ENCODE results near the gene PACS1. TPM values are rescaled to one million over a fixed set of nuclear protein-coding genes. Genes with fewer than 3 reads are reported as not detected.

The PACS1 gene
- total RNA-seq, 2 experiments from 2014 or later: 76.3 to 78.3 TPM

DNA sequence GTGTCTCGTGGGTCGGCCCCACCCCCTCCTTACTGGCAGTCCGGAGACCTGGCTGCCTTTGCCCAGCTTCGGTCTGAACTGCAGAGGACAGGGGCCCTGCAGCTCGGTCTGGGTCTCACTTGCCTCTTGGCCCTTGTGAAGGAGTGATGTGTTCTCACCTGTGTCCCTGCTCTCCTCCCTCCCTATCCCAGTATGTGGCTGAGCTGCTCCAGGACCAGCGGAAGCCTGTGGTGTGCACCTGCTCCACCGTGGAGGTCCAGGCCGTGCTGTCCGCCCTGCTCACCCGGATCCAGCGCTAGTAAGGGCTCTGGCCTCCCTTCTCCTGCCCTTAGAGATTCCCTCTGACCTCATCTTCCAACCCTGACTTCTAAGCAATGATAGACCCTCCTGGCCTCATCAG, 162.7 kb downstream of the PACS1 start:
- TF ChIP-seq, protein P1, sequence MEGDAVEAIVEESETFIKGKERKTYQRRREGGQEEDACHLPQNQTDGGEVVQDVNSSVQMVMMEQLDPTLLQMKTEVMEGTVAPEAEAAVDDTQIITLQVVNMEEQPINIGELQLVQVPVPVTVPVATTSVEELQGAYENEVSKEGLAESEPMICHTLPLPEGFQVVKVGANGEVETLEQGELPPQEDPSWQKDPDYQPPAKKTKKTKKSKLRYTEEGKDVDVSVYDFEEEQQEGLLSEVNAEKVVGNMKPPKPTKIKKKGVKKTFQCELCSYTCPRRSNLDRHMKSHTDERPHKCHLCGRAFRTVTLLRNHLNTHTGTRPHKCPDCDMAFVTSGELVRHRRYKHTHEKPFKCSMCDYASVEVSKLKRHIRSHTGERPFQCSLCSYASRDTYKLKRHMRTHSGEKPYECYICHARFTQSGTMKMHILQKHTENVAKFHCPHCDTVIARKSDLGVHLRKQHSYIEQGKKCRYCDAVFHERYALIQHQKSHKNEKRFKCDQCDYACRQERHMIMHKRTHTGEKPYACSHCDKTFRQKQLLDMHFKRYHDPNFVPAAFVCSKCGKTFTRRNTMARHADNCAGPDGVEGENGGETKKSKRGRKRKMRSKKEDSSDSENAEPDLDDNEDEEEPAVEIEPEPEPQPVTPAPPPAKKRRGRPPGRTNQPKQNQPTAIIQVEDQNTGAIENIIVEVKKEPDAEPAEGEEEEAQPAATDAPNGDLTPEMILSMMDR (IDR thresholded peaks at IDR 0.05): no peak
- H3K4me3 Mint-ChIP-seq: no peak overlapping the region
- no peak for DNase-seq
- no peaks in the 10 kb centered on the region for H3K9me3 Mint-ChIP-seq
- H3K36me3 Mint-ChIP-seq (ENCODE audit: low read depth): peaks cover 22% of the 10 kb centered on the region
- CTCF ChIA-PET: no interaction called here
- H3K27me3 Mint-ChIP-seq: no peaks in the 10 kb centered on the region
- intact Hi-C loops (cut with micrococcal nuclease): no loop called here
- no peak for ATAC-seq
- H3K27ac Mint-ChIP-seq: no peak overlapping the region
- POLR2A ChIA-PET: no interaction called here
- H3K4me1 Mint-ChIP-seq (ENCODE audit: low read depth): no peaks in the 10 kb centered on the region

DNA sequence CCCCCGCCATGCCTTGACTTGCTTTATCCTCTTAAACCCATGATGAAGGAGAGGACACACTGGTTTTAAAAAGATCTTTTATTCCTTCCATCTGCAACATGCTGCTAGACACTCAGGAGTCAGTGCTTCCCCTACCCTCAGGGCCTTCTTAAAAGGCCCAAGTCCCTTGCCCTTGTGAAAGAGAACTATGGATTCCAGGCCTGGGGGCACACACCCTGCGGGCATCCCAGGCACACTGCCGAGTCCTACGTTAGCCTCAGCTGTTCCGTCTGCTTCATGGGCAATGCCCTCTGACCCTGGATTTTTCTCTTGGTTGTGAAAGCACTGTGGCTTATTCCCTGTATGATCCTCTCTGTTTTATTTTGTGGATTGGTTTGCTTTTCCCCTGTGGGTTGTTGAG, 163.2 kb downstream of the PACS1 start:
- Mint-ChIP-seq H3K9me3 (no peaks in the 10 kb centered on the region), H3K27ac (no peak overlapping the region), H3K4me1 (ENCODE audit: low read depth) (no peaks in the 10 kb centered on the region), H3K4me3 (no peak overlapping the region), H3K27me3 (no peaks in the 10 kb centered on the region), H3K36me3 (ENCODE audit: low read depth) (peaks cover 22% of the 10 kb centered on the region)
- CTCF ChIA-PET: no interaction called here
- ATAC-seq: no peak
- POLR2A ChIA-PET: interaction anchor here (0.7 to 1.2 kb wide), 4 partner anchors 9 to 1979 kb away, joined by 3 read pairs; no protein-coding TSS in a partner anchor
- no peak for DNase-seq
- intact Hi-C loops (cut with micrococcal nuclease): no loop called here
- TF ChIP-seq, protein P1 (IDR thresholded peaks at IDR 0.05): no peak

DNA sequence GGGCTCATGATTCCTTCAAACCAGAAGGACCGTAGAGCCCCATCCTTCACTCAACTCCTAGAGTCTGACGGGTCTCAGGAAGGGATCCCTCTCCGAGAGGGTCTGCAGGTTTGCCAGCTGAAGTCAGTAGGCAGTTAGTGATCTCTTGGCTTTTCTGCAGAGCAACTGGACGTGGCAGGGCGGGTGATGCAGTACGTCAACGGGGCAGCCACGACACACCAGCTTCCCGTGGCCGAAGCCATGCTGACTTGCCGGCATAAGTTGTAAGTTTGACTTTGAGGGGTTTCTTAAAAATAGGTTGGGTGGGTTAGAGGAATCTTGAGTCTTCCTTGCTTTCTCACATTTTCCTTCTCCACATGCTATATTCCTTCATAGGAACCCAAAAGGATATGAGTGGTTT, 165.1 kb downstream of the PACS1 start:
- no peaks in the 10 kb centered on the region for H3K4me1 Mint-ChIP-seq (ENCODE audit: low read depth)
- intact Hi-C loops (cut with micrococcal nuclease): no loop called here

DNA sequence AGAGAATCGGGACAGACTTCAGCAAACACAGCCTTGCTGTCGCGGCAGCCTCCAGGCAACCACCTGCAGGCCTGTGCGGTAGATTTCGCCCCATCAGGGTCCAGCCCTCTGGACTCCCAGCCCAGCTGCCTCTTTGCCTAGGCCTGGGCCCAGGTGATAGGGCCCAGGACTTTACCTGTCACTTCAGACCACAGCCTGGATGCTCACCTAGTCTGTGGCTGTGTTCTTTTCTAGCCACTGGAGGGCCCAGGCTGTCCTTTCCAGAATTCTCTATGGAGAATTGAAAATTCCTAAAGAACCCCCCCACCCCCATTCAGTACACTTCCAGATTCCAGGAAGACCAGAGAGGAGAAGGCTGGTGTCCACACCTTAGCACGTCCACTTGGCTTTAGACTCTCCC, 167.8 kb downstream of the PACS1 start:
- ATAC-seq (no peak), DNase-seq (no peak)
- Mint-ChIP-seq H3K27ac (peak overlapping the region; percentile 13), H3K9me3 (no peaks in the 10 kb centered on the region), H3K4me1 (ENCODE audit: low read depth) (no peaks in the 10 kb centered on the region), H3K4me3 (no peak overlapping the region), H3K27me3 (no peaks in the 10 kb centered on the region), H3K36me3 (ENCODE audit: low read depth) (peaks cover 10% of the 10 kb centered on the region)
- TF ChIP-seq, protein P1 (IDR thresholded peaks at IDR 0.05): no peak
- intact Hi-C loops (cut with micrococcal nuclease): no loop called here
- ChIA-PET POLR2A (no interaction called here), CTCF (interaction anchor here (1.4 kb wide), 1 partner anchor 16 kb away, joined by 4 read pairs; no protein-coding TSS in a partner anchor)

More for the DNA sequence above, 165.1 kb downstream of the PACS1 start:
- Mint-ChIP-seq H3K36me3 (ENCODE audit: low read depth) (peaks cover 17% of the 10 kb centered on the region), H3K27ac (no peak overlapping the region), H3K27me3 (no peaks in the 10 kb centered on the region), H3K4me3 (no peak overlapping the region), H3K9me3 (no peaks in the 10 kb centered on the region)
- TF ChIP-seq, protein P1 (IDR thresholded peaks at IDR 0.05): no peak
- ATAC-seq (no peak), DNase-seq (no peak)
- ChIA-PET CTCF (interaction anchor here (0.8 to 1.3 kb wide), 4 partner anchors 23 to 213 kb away, joined by 3 read pairs; no protein-coding TSS in a partner anchor), POLR2A (interaction anchor here (1.0 kb wide), 1 partner anchor 16 kb away, joined by 4 read pairs; no protein-coding TSS in a partner anchor)

DNA sequence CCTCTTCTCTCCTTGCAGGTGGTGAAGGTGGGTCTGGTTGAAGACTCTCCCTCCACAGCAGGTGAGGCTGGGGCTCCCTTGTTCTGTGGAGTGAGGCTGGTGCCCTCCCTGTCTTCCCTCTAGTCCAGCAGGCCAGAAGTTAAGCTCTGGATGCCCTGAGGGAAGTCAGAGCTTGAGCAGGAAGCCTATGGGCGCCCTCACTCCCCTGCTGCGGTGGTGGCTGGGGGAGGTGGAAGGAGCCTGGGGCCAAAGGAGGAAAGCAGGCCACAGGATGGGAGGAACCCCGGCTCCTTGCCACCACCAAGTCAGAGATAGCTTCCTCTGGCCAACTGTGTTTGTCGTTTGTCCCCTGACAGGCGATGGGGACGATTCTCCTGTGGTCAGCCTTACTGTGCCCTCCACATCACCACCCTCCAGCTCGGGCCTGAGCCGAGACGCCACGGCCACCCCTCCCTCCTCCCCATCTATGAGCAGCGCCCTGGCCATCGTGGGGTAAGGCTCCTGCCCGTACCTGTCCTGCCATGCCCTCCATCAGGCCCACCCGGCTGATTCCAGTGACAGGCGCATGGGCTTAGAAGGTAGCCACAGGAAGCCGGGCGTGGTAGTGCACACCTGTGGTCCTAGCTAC, 168.8 kb downstream of the PACS1 start:
- H3K27me3 Mint-ChIP-seq: no peaks in the 10 kb centered on the region
- DNase-seq (no peak), ATAC-seq (no peak)
- H3K27ac Mint-ChIP-seq: no peak overlapping the region
- intact Hi-C loops (cut with micrococcal nuclease): no loop called here
- peaks cover 10% of the 10 kb centered on the region for H3K36me3 Mint-ChIP-seq (ENCODE audit: low read depth)
- TF ChIP-seq, protein P1 (IDR thresholded peaks at IDR 0.05): no peak
- H3K9me3 Mint-ChIP-seq: no peaks in the 10 kb centered on the region
- H3K4me3 Mint-ChIP-seq: no peak overlapping the region
- POLR2A ChIA-PET: no interaction called here
- H3K4me1 Mint-ChIP-seq (ENCODE audit: low read depth): peaks cover 1% of the 10 kb centered on the region
- CTCF ChIA-PET: interaction anchor here (1.1 to 1.4 kb wide), 2 partner anchors 17 to 21 kb away, joined by 3 to 4 read pairs; no protein-coding TSS in a partner anchor

Data from activated CD8-positive, alpha-beta T cell treated with anti-CD3 and anti-CD28 coated beads for 36 hours (primary cell).